Measurements from ENCODE around the gene GATC.

GATC gene

DNA sequence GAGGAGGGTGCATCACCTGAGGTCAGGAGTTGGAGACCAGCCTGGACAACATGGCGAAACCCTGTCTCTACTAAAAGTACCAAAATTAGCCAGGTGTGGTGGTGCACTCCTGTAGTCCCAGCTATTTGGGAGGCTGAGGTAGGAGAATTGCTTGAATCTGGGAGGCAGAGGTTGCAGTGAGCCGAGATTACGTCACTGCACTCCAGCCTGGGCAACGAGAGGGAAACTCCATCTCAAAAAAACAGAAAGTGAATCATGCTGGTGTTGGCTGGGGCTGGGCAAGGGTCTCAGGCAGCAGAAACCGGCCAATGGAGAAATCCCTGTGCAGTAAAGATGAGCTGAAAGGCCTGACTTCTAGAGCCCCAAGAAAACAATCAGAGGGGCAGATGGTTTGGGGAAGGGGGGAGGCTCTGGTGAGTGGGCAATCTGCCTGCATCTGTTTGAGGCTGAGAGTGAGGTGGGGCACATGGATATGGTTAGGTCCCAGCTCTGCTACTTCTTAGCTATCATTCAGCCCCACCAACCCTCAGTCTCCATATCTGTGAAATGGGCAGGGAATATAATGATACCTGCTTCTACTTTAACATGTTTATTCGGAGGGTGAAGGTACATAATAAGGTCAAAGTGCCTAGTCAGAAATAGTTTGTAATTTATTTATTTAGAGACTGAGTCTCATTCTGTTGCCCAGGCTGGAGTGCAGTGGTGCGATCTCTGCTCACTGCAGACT is 29.6 kb upstream of the GATC start:
- H3K14ac ChIP-seq (ENCODE audit: low read length in 2 of 2): no peak overlapping the region
- no peak overlapping the region for H4K91ac ChIP-seq (ENCODE audit: low read length)
- no peak overlapping the region for H3K18ac ChIP-seq (ENCODE audit: low read depth in 1 of 2, low read length in 2 of 2)
- no peak overlapping the region for H3K27ac ChIP-seq (ENCODE audit: low read length, poor library complexity, severe bottlenecking)
- H3K4me1 ChIP-seq (ENCODE audit: control insufficient read depth, insufficient read depth, low read depth, low read length): no peaks in the 10 kb centered on the region
- H3K9ac ChIP-seq (ENCODE audit: low read length): no peak overlapping the region
- WGBS: 88% methylated on average over 6 of the region's 7 CpGs
- H3K4me2 ChIP-seq (ENCODE audit: low read length, poor library complexity, severe bottlenecking): no peak overlapping the region
- H2AK5ac ChIP-seq (ENCODE audit: low read length, severe bottlenecking): no peak overlapping the region
- DNase-seq: no peak
- no peaks in the 10 kb centered on the region for H3K79me1 ChIP-seq (replicated peaks; ENCODE audit: low read length, poor library complexity, severe bottlenecking)
- H3K4me3 ChIP-seq (ENCODE audit: insufficient read depth in 1 of 2, low read depth in 1 of 2, low read length in 2 of 2): no peak overlapping the region
- no peak overlapping the region for H2BK5ac ChIP-seq (ENCODE audit: low read depth, low read length, poor library complexity, severe bottlenecking)
- H2BK15ac ChIP-seq (ENCODE audit: low read depth, poor library complexity, severe bottlenecking): no peak overlapping the region
- no peaks in the 10 kb centered on the region for H3K9me3 ChIP-seq (ENCODE audit: control insufficient read depth, low read length)
- no peak overlapping the region for H2BK12ac ChIP-seq (ENCODE audit: low read length in 2 of 2)
- no peak overlapping the region for H3K23ac ChIP-seq (ENCODE audit: low read length in 2 of 2)
- no peak overlapping the region for H3K4ac ChIP-seq (ENCODE audit: low read depth in 1 of 2, low read length in 2 of 2)
- H3K36me3 ChIP-seq (ENCODE audit: control insufficient read depth in 1 of 2, insufficient read depth in 2 of 2, low read depth in 1 of 2, low read length in 2 of 2): no peaks in the 10 kb centered on the region
- no peak overlapping the region for H4K8ac ChIP-seq (ENCODE audit: low read length)
- H3K27me3 ChIP-seq (ENCODE audit: control insufficient read depth in 1 of 2, insufficient read depth in 1 of 2, low read length in 2 of 2): peaks cover 0 to 18% of the 10 kb centered on the region in 2 experiments
- no peak overlapping the region for H2AFZ ChIP-seq (ENCODE audit: low read depth, low read length)
- no peak overlapping the region for H2BK120ac ChIP-seq (ENCODE audit: low read depth, low read length)

DNA sequence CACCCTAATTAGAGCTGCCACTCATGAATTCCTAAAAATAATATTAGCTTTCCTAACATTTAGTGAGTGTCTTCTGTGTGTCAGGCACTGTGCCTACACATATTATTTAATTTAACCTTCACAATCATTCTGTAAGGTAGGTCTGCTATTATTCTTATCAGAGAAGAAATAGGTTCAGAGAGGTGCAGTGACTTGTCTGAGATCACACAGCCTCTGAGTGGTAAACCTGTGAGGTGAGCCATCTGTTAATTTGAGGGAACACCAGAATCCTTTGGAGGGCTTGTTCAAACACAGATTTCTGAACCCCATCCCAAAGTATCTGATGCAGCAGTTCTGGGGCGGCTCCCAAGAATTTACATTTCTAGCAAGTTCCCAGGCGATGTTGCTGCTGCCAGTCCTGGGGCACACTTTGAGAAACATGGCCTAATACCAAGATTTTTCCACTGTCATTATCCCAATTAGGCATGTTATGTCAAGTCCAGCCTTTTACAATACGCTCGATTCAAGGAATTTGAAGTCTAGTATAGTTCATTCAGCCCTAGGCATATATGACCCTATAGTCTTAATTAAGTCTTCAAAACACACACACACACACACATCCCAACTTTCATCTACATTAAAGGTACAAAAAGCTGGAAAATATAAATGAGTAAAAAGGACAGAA is 28.2 kb upstream of the GATC start:
- no peak overlapping the region for H3K23ac ChIP-seq (ENCODE audit: low read length in 2 of 2)
- WGBS: 98% methylated on average over 4 of the region's 4 CpGs
- no peak overlapping the region for H2BK5ac ChIP-seq (ENCODE audit: low read depth, low read length, poor library complexity, severe bottlenecking)
- H2BK15ac ChIP-seq (ENCODE audit: low read depth, poor library complexity, severe bottlenecking): no peak overlapping the region
- no peak overlapping the region for H3K4me2 ChIP-seq (ENCODE audit: low read length, poor library complexity, severe bottlenecking)
- H3K9ac ChIP-seq (ENCODE audit: low read length): no peak overlapping the region
- H2BK120ac ChIP-seq (ENCODE audit: low read depth, low read length): no peak overlapping the region
- no peaks in the 10 kb centered on the region for H3K79me1 ChIP-seq (replicated peaks; ENCODE audit: low read length, poor library complexity, severe bottlenecking)
- no peak overlapping the region for H4K91ac ChIP-seq (ENCODE audit: low read length)
- no peak overlapping the region for H3K18ac ChIP-seq (ENCODE audit: low read depth in 1 of 2, low read length in 2 of 2)
- H3K4ac ChIP-seq (ENCODE audit: low read depth in 1 of 2, low read length in 2 of 2): no peak overlapping the region
- no peak overlapping the region for H2AK5ac ChIP-seq (ENCODE audit: low read length, severe bottlenecking)
- no peak overlapping the region for H3K14ac ChIP-seq (ENCODE audit: low read length in 2 of 2)
- no peak overlapping the region for H2AFZ ChIP-seq (ENCODE audit: low read depth, low read length)
- no peak overlapping the region for H3K4me3 ChIP-seq (ENCODE audit: insufficient read depth in 1 of 2, low read depth in 1 of 2, low read length in 2 of 2)
- H3K4me1 ChIP-seq (ENCODE audit: control insufficient read depth, insufficient read depth, low read depth, low read length): no peaks in the 10 kb centered on the region
- H3K36me3 ChIP-seq (ENCODE audit: control insufficient read depth in 1 of 2, insufficient read depth in 2 of 2, low read depth in 1 of 2, low read length in 2 of 2): no peaks in the 10 kb centered on the region
- no peak for DNase-seq
- no peaks in the 10 kb centered on the region for H3K9me3 ChIP-seq (ENCODE audit: control insufficient read depth, low read length)
- H4K8ac ChIP-seq (ENCODE audit: low read length): no peak overlapping the region
- no peak overlapping the region for H3K27ac ChIP-seq (ENCODE audit: low read length, poor library complexity, severe bottlenecking)
- no peak overlapping the region for H2BK12ac ChIP-seq (ENCODE audit: low read length in 2 of 2)
- peaks cover 0 to 19% of the 10 kb centered on the region in 2 experiments for H3K27me3 ChIP-seq (ENCODE audit: control insufficient read depth in 1 of 2, insufficient read depth in 1 of 2, low read length in 2 of 2)

DNA sequence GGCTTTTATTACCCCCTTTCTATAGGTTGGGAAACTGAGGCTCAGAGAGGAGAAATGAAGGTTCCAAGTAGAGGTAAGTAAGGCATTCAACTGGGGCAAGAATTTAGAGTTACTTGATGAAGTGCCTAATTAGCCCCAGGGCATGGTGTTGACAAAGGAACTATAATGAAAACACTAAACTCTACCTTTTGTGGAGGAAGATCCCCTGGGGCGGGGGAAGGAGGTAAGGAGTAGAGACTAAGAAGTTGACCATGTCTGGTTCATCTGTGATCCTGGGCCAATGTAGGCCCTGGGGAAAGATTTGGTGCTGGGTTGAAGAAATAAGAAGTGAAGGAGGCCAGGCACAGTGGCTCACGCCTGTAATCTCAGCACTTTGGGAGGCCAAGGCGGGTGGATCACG is 24.5 kb upstream of the GATC start:
- no peak overlapping the region for H2BK5ac ChIP-seq (ENCODE audit: low read depth, low read length, poor library complexity, severe bottlenecking)
- no peak overlapping the region for H2AK5ac ChIP-seq (ENCODE audit: low read length, severe bottlenecking)
- no peak overlapping the region for H2AFZ ChIP-seq (ENCODE audit: low read depth, low read length)
- no peak overlapping the region for H2BK120ac ChIP-seq (ENCODE audit: low read depth, low read length)
- no peak overlapping the region for H4K8ac ChIP-seq (ENCODE audit: low read length)
- no peak for DNase-seq
- no peaks in the 10 kb centered on the region for H3K36me3 ChIP-seq (ENCODE audit: control insufficient read depth in 1 of 2, insufficient read depth in 2 of 2, low read depth in 1 of 2, low read length in 2 of 2)
- no peak overlapping the region for H3K4me3 ChIP-seq (ENCODE audit: insufficient read depth in 1 of 2, low read depth in 1 of 2, low read length in 2 of 2)
- no peak overlapping the region for H3K18ac ChIP-seq (ENCODE audit: low read depth in 1 of 2, low read length in 2 of 2)
- no peak overlapping the region for H2BK12ac ChIP-seq (ENCODE audit: low read length in 2 of 2)
- H3K4me2 ChIP-seq (ENCODE audit: low read length, poor library complexity, severe bottlenecking): no peak overlapping the region
- no peak overlapping the region for H3K23ac ChIP-seq (ENCODE audit: low read length in 2 of 2)
- H3K4me1 ChIP-seq (ENCODE audit: control insufficient read depth, insufficient read depth, low read depth, low read length): no peaks in the 10 kb centered on the region
- H3K79me1 ChIP-seq (replicated peaks; ENCODE audit: low read length, poor library complexity, severe bottlenecking): no peaks in the 10 kb centered on the region
- H4K91ac ChIP-seq (ENCODE audit: low read length): no peak overlapping the region
- no peak overlapping the region for H2BK15ac ChIP-seq (ENCODE audit: low read depth, poor library complexity, severe bottlenecking)
- H3K9me3 ChIP-seq (ENCODE audit: control insufficient read depth, low read length): no peaks in the 10 kb centered on the region
- H3K9ac ChIP-seq (ENCODE audit: low read length): no peak overlapping the region
- WGBS: 71% methylated on average over 4 of the region's 4 CpGs
- no peak overlapping the region for H3K14ac ChIP-seq (ENCODE audit: low read length in 2 of 2)
- H3K4ac ChIP-seq (ENCODE audit: low read depth in 1 of 2, low read length in 2 of 2): no peak overlapping the region
- H3K27ac ChIP-seq (ENCODE audit: low read length, poor library complexity, severe bottlenecking): no peak overlapping the region
- H3K27me3 ChIP-seq (ENCODE audit: control insufficient read depth in 1 of 2, insufficient read depth in 1 of 2, low read length in 2 of 2): peaks cover 5 to 13% of the 10 kb centered on the region in 2 experiments

- H2BK120ac ChIP-seq (ENCODE audit: low read depth, low read length): no peak overlapping the region
- H3K27ac ChIP-seq (ENCODE audit: low read length, poor library complexity, severe bottlenecking): no peak overlapping the region
- no peaks in the 10 kb centered on the region for H3K9me3 ChIP-seq (ENCODE audit: control insufficient read depth, low read length)
- no peak overlapping the region for H4K91ac ChIP-seq (ENCODE audit: low read length)
- H3K4me1 ChIP-seq (ENCODE audit: control insufficient read depth, insufficient read depth, low read depth, low read length): no peaks in the 10 kb centered on the region
- no peak overlapping the region for H4K8ac ChIP-seq (ENCODE audit: low read length)
- no peaks in the 10 kb centered on the region for H3K79me1 ChIP-seq (replicated peaks; ENCODE audit: low read length, poor library complexity, severe bottlenecking)
- no peak overlapping the region for H3K4me2 ChIP-seq (ENCODE audit: low read length, poor library complexity, severe bottlenecking)
- no peak overlapping the region for H3K4me3 ChIP-seq (ENCODE audit: insufficient read depth in 1 of 2, low read depth in 1 of 2, low read length in 2 of 2)
- H3K27me3 ChIP-seq (ENCODE audit: control insufficient read depth in 1 of 2, insufficient read depth in 1 of 2, low read length in 2 of 2): peaks cover 5 to 13% of the 10 kb centered on the region in 2 experiments
- no peak overlapping the region for H2BK12ac ChIP-seq (ENCODE audit: low read length in 2 of 2)
- H3K14ac ChIP-seq (ENCODE audit: low read length in 2 of 2): no peak overlapping the region
- no peak overlapping the region for H3K18ac ChIP-seq (ENCODE audit: low read depth in 1 of 2, low read length in 2 of 2)
- no peak overlapping the region for H3K9ac ChIP-seq (ENCODE audit: low read length)
- no peak overlapping the region for H2AK5ac ChIP-seq (ENCODE audit: low read length, severe bottlenecking)
- H3K36me3 ChIP-seq (ENCODE audit: control insufficient read depth in 1 of 2, insufficient read depth in 2 of 2, low read depth in 1 of 2, low read length in 2 of 2): no peaks in the 10 kb centered on the region
- H3K23ac ChIP-seq (ENCODE audit: low read length in 2 of 2): no peak overlapping the region
- H2BK5ac ChIP-seq (ENCODE audit: low read depth, low read length, poor library complexity, severe bottlenecking): no peak overlapping the region
- no peak overlapping the region for H2AFZ ChIP-seq (ENCODE audit: low read depth, low read length)
- no peak for DNase-seq
- H2BK15ac ChIP-seq (ENCODE audit: low read depth, poor library complexity, severe bottlenecking): no peak overlapping the region
- WGBS: 85% methylated on average over 7 of the region's 7 CpGs
- H3K4ac ChIP-seq (ENCODE audit: low read depth in 1 of 2, low read length in 2 of 2): no peak overlapping the region
These were observed 23.3 kb upstream of the GATC start for GRCh38 chr12:120422892-120423456.
